ENCODE results near the gene BAG5. TPM values are rescaled to one million over a fixed set of nuclear protein-coding genes. Genes with fewer than 3 reads are reported as not detected.

The BAG5 gene
- total RNA-seq, 1 donor = 30.8 TPM

- DNase-seq (ENCODE audit: insufficient read length, low spot score, missing footprints) = no peak
- H3K36me3 ChIP-seq (ENCODE audit: insufficient read depth, low read length) = peaks cover 30% of the 10 kb centered on the region
- peak overlapping the region; percentile 93 for H3K4me2 ChIP-seq (ENCODE audit: insufficient read depth, low read length)
- H3K9me3 ChIP-seq (ENCODE audit: low read depth, low read length) = no peaks in the 10 kb centered on the region
- no peaks in the 10 kb centered on the region for H3K27me3 ChIP-seq (ENCODE audit: insufficient read depth, low read length)
- peak overlapping the region; percentile 84 for H2AFZ ChIP-seq (ENCODE audit: low read length)
- peaks cover 94% of the 10 kb centered on the region for H3K79me2 ChIP-seq (ENCODE audit: insufficient read depth, low read length)
- peak overlapping the region; percentile 92 for H3K4me3 ChIP-seq (ENCODE audit: insufficient read depth, low read length)
- H3K4me1 ChIP-seq (ENCODE audit: insufficient read depth, low read length) = peaks cover 26% of the 10 kb centered on the region
- H4K20me1 ChIP-seq (ENCODE audit: insufficient read depth, low read length) = peaks cover 50% of the 10 kb centered on the region
- TF ChIP-seq CTCF (IDR thresholded peaks at IDR 0.05; ENCODE audit: extremely low read depth, low read depth, low read length) = no peak
- H3K27ac ChIP-seq (ENCODE audit: low read depth, low read length) = peak overlapping the region; percentile 78
These were observed 766 bp upstream of the BAG5 start for GRCh38 chr14:103563226-103563620.

GRCh38 chr14:103562179-103562428 lies 353 bp downstream of the BAG5 start:
- H3K4me1 ChIP-seq (ENCODE audit: insufficient read depth, low read length) = peaks cover 37% of the 10 kb centered on the region
- H3K4me2 ChIP-seq (ENCODE audit: insufficient read depth, low read length) = peak overlapping the region; percentile 93
- H2AFZ ChIP-seq (ENCODE audit: low read length) = peak overlapping the region; percentile 71
- no peak for TF ChIP-seq CTCF (IDR thresholded peaks at IDR 0.05; ENCODE audit: extremely low read depth, low read depth, low read length)
- peaks cover 37% of the 10 kb centered on the region for H3K36me3 ChIP-seq (ENCODE audit: insufficient read depth, low read length)
- H4K20me1 ChIP-seq (ENCODE audit: insufficient read depth, low read length) = peaks cover 50% of the 10 kb centered on the region
- H3K27me3 ChIP-seq (ENCODE audit: insufficient read depth, low read length) = no peaks in the 10 kb centered on the region
- H3K4me3 ChIP-seq (ENCODE audit: insufficient read depth, low read length) = peak overlapping the region; percentile 92
- H3K9me3 ChIP-seq (ENCODE audit: low read depth, low read length) = no peaks in the 10 kb centered on the region
- peak; percentile 95 for DNase-seq (ENCODE audit: insufficient read length, low spot score, missing footprints)
- peak overlapping the region; percentile 78 for H3K27ac ChIP-seq (ENCODE audit: low read depth, low read length)
- peaks cover 95% of the 10 kb centered on the region for H3K79me2 ChIP-seq (ENCODE audit: insufficient read depth, low read length)

- peak; percentile 95 for DNase-seq (ENCODE audit: insufficient read length, low spot score, missing footprints)
- TF ChIP-seq CTCF (IDR thresholded peaks at IDR 0.05; ENCODE audit: extremely low read depth, low read depth, low read length) = no peak
- H3K79me2 ChIP-seq (ENCODE audit: insufficient read depth, low read length) = peaks cover 96% of the 10 kb centered on the region
- peaks cover 37% of the 10 kb centered on the region for H3K4me1 ChIP-seq (ENCODE audit: insufficient read depth, low read length)
- H3K4me3 ChIP-seq (ENCODE audit: insufficient read depth, low read length) = peak overlapping the region; percentile 92
- no peaks in the 10 kb centered on the region for H3K9me3 ChIP-seq (ENCODE audit: low read depth, low read length)
- peaks cover 52% of the 10 kb centered on the region for H4K20me1 ChIP-seq (ENCODE audit: insufficient read depth, low read length)
- no peaks in the 10 kb centered on the region for H3K27me3 ChIP-seq (ENCODE audit: insufficient read depth, low read length)
- H2AFZ ChIP-seq (ENCODE audit: low read length) = peak overlapping the region; percentile 71
- H3K4me2 ChIP-seq (ENCODE audit: insufficient read depth, low read length) = peak overlapping the region; percentile 93
- H3K27ac ChIP-seq (ENCODE audit: low read depth, low read length) = peak overlapping the region; percentile 78
- peaks cover 35% of the 10 kb centered on the region for H3K36me3 ChIP-seq (ENCODE audit: insufficient read depth, low read length)
These were observed 877 bp downstream of the BAG5 start for GRCh38 chr14:103561381-103562178.

GRCh38 chr14:103560691-103561090 lies 1.8 kb downstream of the BAG5 start:
- Histone ChIP-seq H3K27ac (ENCODE audit: low read depth, low read length) (peak overlapping the region; percentile 78), H3K4me1 (ENCODE audit: insufficient read depth, low read length) (peaks cover 37% of the 10 kb centered on the region), H3K4me2 (ENCODE audit: insufficient read depth, low read length) (peak overlapping the region; percentile 93), H3K4me3 (ENCODE audit: insufficient read depth, low read length) (peak overlapping the region; percentile 92), H3K36me3 (ENCODE audit: insufficient read depth, low read length) (peaks cover 35% of the 10 kb centered on the region), H3K27me3 (ENCODE audit: insufficient read depth, low read length) (no peaks in the 10 kb centered on the region), H4K20me1 (ENCODE audit: insufficient read depth, low read length) (peaks cover 47% of the 10 kb centered on the region), H3K79me2 (ENCODE audit: insufficient read depth, low read length) (peaks cover 94% of the 10 kb centered on the region), H3K9me3 (ENCODE audit: low read depth, low read length) (no peaks in the 10 kb centered on the region), H2AFZ (ENCODE audit: low read length) (no peak overlapping the region)
- no peak for TF ChIP-seq CTCF (IDR thresholded peaks at IDR 0.05; ENCODE audit: extremely low read depth, low read depth, low read length)
- no peak for DNase-seq (ENCODE audit: insufficient read length, low spot score, missing footprints)

Data from osteoblast (primary cell).